ENCODE results near the gene NFIB. TPM values are rescaled to one million over a fixed set of nuclear protein-coding genes. Genes with fewer than 3 reads are reported as not detected.

NFIB gene
- total and polyA plus RNA-seq, 2 donors (not counting 3 experiments of a cell fraction or from before 2014, with no cell fraction given) = 26.4 to 174 TPM

GRCh38 chr9:14349447-14350348 lies 35.8 kb upstream of the NFIB start:
- FAIRE-seq = peak; percentile 43
- peak; percentile 54 for DNase-seq (ENCODE audit: low read depth, low spot score)
- H3K9me1 ChIP-seq (replicated peaks; ENCODE audit: control insufficient read depth, extremely low read depth, insufficient read depth, low read length) = no peaks in the 10 kb centered on the region
- H3K9ac ChIP-seq (replicated peaks; ENCODE audit: extremely low read depth, insufficient read depth, low read length) = peak overlapping the region; percentile 20
- H3K9me3 ChIP-seq (replicated peaks; ENCODE audit: control insufficient read depth, insufficient read depth, low read length) = no peaks in the 10 kb centered on the region
- peaks cover 57% of the 10 kb centered on the region for H3K4me1 ChIP-seq (ENCODE audit: control insufficient read depth, extremely low read depth, insufficient read depth, low read length)
- peak overlapping the region in 2 of 3 experiments; percentile 0 to 11 for H3K4me3 ChIP-seq (replicated peaks in 1 of 3; ENCODE audit: insufficient read depth in 1 of 3, low read depth in 1 of 3, low read length in 3 of 3)
- ChIA-PET CTCF (interaction anchor here (1.3 to 1.9 kb wide), 3 partner anchors 12 to 78 kb away, joined by 3 to 6 read pairs (median 4); no protein-coding TSS in a partner anchor), POLR2A (no interaction called here)
- TF ChIP-seq GATA2 (IDR thresholded peaks at IDR 0.05; ENCODE audit: insufficient read depth, insufficient read length, low read depth, low read length) = no peak
- TF ChIP-seq MYC (IDR thresholded peaks at IDR 0.05; ENCODE audit: low read depth, low read length) = no peak
- TF ChIP-seq JUN (IDR thresholded peaks at IDR 0.05; ENCODE audit: borderline replicate concordance, insufficient read depth, insufficient read length, low read depth) = no peak
- TF ChIP-seq, protein P1, sequence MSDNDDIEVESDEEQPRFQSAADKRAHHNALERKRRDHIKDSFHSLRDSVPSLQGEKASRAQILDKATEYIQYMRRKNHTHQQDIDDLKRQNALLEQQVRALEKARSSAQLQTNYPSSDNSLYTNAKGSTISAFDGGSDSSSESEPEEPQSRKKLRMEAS (IDR thresholded peaks at IDR 0.05; ENCODE audit: insufficient read depth, insufficient read length) = no peak
- TF ChIP-seq POLR2AphosphoS5 (IDR thresholded peaks at IDR 0.05; ENCODE audit: insufficient read depth, low read depth, low read length) = no peak
- TF ChIP-seq CTCF (IDR thresholded peaks at IDR 0.05; ENCODE audit: extremely low read depth in 1 of 2, insufficient read depth in 1 of 2, low read depth in 1 of 2, low read length in 2 of 2) = no peak
- no peak overlapping the region for H3K27ac ChIP-seq (ENCODE audit: insufficient read depth, low read depth, low read length)
- H3K79me2 ChIP-seq (ENCODE audit: control insufficient read depth, insufficient read depth, low read length) = no peaks in the 10 kb centered on the region
- H3K36me3 ChIP-seq (ENCODE audit: control insufficient read depth in 2 of 2, extremely low read depth in 1 of 2, insufficient read depth in 2 of 2, low read length in 2 of 2) = no peaks in the 10 kb centered on the region
- BruUV-seq (replicated peaks) = no TSS peak
- H4K20me1 ChIP-seq (replicated peaks; ENCODE audit: control insufficient read depth, extremely low read depth, insufficient read depth, low read length) = no peaks in the 10 kb centered on the region
- dilution Hi-C loops (cut with MboI; ENCODE audit: extremely low pct_ligation_motif_present, low sequenced_read_pairs) (no loop called here), intact Hi-C loops (cut with micrococcal nuclease) (loop anchor here (1.0 to 10.0 kb wide), 4 partner anchors 597 to 1315 kb away; no protein-coding TSS in a partner anchor)
- peak overlapping the region; percentile 83 for H3K4me2 ChIP-seq (ENCODE audit: insufficient read depth, low read length)
- H2AFZ ChIP-seq (ENCODE audit: low read depth, low read length) = peak overlapping the region; percentile 67
- no peaks in the 10 kb centered on the region for H3K27me3 ChIP-seq (ENCODE audit: control insufficient read depth in 2 of 2, insufficient read depth in 2 of 2, low read length in 2 of 2)

Measured in endothelial cell of umbilical vein (primary cell).